T-helper 17 cell (primary cell): Measurements from ENCODE around the gene WWOX. TPM values are rescaled to one million over a fixed set of nuclear protein-coding genes. Genes with fewer than 3 reads are reported as not detected.

Source experiments
- ATAC-seq: fragments of 150-1000 bp; cut with Tn5 transposase; 2 replicates; pipeline ENCODE4 v1.10.0; 2021; ENCODE audit warnings: mild to moderate bottlenecking, moderate library complexity
- DNase-seq, 3 donors: peaks; one replicate each; pipeline versions ENCODE4 v3.0.0 to v3.0.0-alpha.2; 2020 to 2021
- H3K9me3 ChIP-seq: one replicate; pipeline ENCODE4 v1.7.0; 2013; ENCODE audit warnings: low read length, mild to moderate bottlenecking; ENCODE audit not compliant: control insufficient read depth, poor library complexity, severe bottlenecking
- H3K27ac Mint-ChIP-seq: one replicate; pipeline ENCODE4 v1.8.0; 2022; ENCODE audit warnings: mild to moderate bottlenecking, moderate library complexity, mixed read lengths
- H3K27me3 Mint-ChIP-seq: one replicate; pipeline ENCODE4 v1.8.0; 2022; ENCODE audit warnings: mixed read lengths
- H3K36me3 Mint-ChIP-seq: one replicate; pipeline ENCODE4 v1.8.0; 2022; ENCODE audit warnings: low read depth, mixed read lengths
- H3K4me1 Mint-ChIP-seq: one replicate; pipeline ENCODE4 v1.8.0; 2022; ENCODE audit warnings: mild to moderate bottlenecking, mixed read lengths
- H3K4me3 Mint-ChIP-seq: one replicate; pipeline ENCODE4 v1.8.0; 2022; ENCODE audit warnings: mild to moderate bottlenecking, moderate library complexity, mixed read lengths
- total RNA-seq, 4 donors: library from RNA in 2 of 4; stranded (reverse) in 2 of 4; gene quantifications; one replicate each; pipeline ENCODE4 v1.2.3 and lab custom pipeline; 2022 to 2026

WWOX gene
- total RNA-seq, 2 donors from 2014 or later = 26.8 to 29.7 TPM

DNA sequence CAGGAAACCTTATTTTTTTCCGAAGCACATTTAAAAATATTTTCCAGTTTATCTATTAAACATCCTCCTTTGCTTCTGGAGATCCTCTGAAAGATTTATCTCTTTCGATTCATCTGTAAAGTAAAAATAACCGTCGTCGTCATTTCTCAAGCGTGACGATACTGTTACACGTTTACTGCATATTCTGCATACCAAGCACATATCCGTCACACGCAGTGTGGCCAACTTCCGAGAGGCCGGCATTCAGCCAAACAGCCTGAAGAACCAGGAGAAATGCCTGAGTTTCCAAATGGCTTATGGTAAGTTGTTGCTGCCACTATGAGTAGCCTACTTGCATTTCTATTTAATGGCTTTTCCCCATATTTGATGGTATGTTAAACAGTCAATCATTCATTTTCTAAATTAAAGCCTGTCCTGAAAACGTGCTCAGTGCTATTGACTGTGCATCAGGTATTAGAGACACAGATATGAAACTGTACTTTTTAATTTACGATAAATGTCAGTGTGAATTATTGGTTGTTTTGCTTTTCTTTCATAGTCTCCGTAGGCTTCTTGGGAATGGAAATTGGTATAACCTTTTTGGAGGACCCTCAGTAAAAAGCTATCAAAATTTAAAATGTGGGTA, 275.7 kb downstream of the WWOX start:
- H3K4me1 Mint-ChIP-seq = no peaks in the 10 kb centered on the region
- H3K9me3 ChIP-seq = no peaks in the 10 kb centered on the region
- H3K27ac Mint-ChIP-seq = no peak overlapping the region
- H3K36me3 Mint-ChIP-seq = no peaks in the 10 kb centered on the region
- no peak for DNase-seq
- H3K4me3 Mint-ChIP-seq = no peak overlapping the region
- no peaks in the 10 kb centered on the region for H3K27me3 Mint-ChIP-seq
- ATAC-seq = no peak

DNA sequence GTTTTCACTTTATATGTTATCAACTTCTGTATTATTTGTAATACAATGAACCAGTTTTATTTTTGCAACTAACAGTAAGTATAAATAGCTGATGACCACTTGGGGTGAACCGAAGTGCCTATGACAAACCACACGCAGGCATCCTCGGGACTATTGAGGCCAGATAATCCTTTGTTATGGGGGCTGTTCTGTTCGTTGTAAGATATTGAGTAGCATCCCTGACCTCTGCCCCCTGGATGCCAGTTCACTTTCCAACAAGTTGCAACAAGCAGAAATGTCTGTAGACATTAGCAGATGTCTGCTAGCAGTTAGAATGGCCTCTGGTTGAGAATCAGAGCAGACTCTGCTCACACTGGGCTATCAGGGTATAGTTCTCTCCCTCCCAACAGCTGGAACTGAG, 277.0 kb downstream of the WWOX start:
- no peaks in the 10 kb centered on the region for H3K9me3 ChIP-seq
- no peak overlapping the region for H3K4me3 Mint-ChIP-seq
- peaks cover 2% of the 10 kb centered on the region for H3K4me1 Mint-ChIP-seq
- DNase-seq = no peak
- H3K27me3 Mint-ChIP-seq = no peaks in the 10 kb centered on the region
- ATAC-seq = no peak
- no peaks in the 10 kb centered on the region for H3K36me3 Mint-ChIP-seq
- no peak overlapping the region for H3K27ac Mint-ChIP-seq

DNA sequence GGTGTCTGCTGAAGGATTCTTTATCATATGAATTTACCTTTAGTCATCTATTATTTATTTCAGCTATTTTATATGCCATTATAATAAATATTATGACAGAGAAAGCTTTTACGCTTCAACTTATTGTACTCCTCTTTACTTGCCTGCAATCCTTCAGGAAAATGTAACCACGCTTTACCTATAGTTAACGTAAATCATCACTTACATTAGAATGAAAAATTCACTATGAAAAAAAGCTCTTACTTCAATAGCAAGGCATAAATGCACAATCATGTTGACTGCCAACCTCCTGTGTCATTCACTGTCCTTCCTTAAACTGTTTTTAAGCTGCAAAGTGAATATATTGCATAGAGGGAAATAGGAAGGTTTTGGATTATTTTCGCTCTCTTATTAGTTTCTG, 277.9 kb downstream of the WWOX start:
- H3K9me3 ChIP-seq = no peaks in the 10 kb centered on the region
- H3K4me3 Mint-ChIP-seq = no peak overlapping the region
- H3K36me3 Mint-ChIP-seq = no peaks in the 10 kb centered on the region
- H3K27ac Mint-ChIP-seq = no peak overlapping the region
- DNase-seq = no peak
- H3K4me1 Mint-ChIP-seq = peaks cover 2% of the 10 kb centered on the region
- no peak for ATAC-seq
- no peaks in the 10 kb centered on the region for H3K27me3 Mint-ChIP-seq

DNA sequence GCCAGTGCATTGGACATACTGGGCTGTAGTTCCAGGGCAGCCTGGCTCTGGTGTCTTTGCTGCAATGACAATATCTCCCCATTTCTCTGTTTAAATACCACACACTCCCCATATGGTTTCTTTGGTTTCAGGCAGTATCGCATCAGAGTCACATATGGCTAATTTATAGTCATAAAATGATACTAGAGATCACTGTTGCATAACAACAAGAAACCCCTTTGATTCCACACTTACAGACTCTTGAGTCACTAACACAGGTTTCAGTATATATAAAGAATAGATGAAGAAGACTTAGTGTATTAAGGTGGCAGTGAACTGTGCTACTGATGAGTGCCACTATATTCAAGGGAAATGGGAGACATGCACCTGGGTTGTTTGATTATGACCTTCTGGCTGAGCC, 281.6 kb downstream of the WWOX start:
- H3K36me3 Mint-ChIP-seq = no peaks in the 10 kb centered on the region
- ATAC-seq = no peak

DNA sequence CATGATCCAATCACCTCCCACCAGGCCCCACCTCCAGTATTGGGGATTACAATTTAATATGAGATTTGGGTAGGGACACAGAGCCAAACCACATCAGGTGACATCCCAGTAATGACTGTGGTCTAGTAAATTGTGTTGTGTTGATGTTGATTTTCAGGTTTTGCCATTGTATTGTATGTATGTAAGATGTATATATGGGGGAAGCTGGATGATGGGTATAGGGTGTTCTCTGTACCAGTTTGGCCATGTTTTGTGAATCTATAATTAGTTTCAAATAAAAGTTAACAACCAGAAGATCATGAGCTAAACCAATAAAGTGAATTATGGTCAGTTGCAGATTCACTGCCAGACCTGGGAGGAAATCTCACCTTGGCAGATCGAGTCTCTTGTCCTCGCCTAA, 283.7 kb downstream of the WWOX start:
- no peak overlapping the region for H3K27ac Mint-ChIP-seq
- DNase-seq (no peak), ATAC-seq (no peak)
- peaks cover 6% of the 10 kb centered on the region for H3K36me3 Mint-ChIP-seq
- H3K9me3 ChIP-seq = no peaks in the 10 kb centered on the region
- H3K4me1 Mint-ChIP-seq = peaks cover 2% of the 10 kb centered on the region
- H3K27me3 Mint-ChIP-seq = no peaks in the 10 kb centered on the region
- H3K4me3 Mint-ChIP-seq = no peak overlapping the region

More for the DNA sequence above, 281.6 kb downstream of the WWOX start:
- DNase-seq = no peak
- Mint-ChIP-seq H3K4me1 (peaks cover 2% of the 10 kb centered on the region), H3K27ac (no peak overlapping the region), H3K4me3 (no peak overlapping the region), H3K27me3 (no peaks in the 10 kb centered on the region)
- H3K9me3 ChIP-seq = no peaks in the 10 kb centered on the region

DNA sequence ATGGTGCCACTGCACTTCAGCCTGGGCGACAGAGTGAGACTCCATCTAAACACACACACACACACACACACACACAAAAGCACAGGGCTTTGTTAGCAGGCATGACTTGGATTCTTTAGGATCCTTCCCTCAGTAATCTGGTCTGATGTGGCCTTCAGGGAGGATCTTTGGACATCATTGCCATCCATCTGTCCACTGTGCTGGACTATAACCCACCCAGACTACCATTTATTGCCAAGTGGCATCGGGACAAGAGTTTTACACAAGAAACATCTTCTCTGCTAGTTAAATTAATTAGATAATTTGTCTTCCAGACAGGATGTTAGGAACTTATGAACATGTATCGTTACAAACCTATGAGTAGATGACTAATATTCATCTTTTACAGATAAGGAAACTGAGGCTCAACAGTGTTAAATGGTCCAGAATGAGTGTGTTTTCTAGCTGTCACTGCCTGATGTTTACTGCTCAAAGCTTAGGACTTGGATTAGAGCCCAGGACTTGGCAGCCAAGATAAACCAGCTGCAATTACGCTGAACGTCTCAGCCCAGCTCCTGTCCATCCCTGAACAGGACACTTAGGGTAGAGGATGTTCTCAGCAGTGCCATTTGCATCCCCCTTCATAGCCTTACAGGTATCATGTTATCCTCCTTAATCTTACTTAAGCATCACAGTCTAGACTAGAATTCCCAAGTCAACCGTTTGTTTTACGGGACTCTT, 285.8 kb downstream of the WWOX start:
- H3K9me3 ChIP-seq = no peaks in the 10 kb centered on the region
- Mint-ChIP-seq H3K27me3 (no peaks in the 10 kb centered on the region), H3K4me3 (no peak overlapping the region), H3K36me3 (peaks cover 8% of the 10 kb centered on the region), H3K4me1 (peaks cover 2% of the 10 kb centered on the region), H3K27ac (no peak overlapping the region)
- ATAC-seq (no peak), DNase-seq (no peak)

DNA sequence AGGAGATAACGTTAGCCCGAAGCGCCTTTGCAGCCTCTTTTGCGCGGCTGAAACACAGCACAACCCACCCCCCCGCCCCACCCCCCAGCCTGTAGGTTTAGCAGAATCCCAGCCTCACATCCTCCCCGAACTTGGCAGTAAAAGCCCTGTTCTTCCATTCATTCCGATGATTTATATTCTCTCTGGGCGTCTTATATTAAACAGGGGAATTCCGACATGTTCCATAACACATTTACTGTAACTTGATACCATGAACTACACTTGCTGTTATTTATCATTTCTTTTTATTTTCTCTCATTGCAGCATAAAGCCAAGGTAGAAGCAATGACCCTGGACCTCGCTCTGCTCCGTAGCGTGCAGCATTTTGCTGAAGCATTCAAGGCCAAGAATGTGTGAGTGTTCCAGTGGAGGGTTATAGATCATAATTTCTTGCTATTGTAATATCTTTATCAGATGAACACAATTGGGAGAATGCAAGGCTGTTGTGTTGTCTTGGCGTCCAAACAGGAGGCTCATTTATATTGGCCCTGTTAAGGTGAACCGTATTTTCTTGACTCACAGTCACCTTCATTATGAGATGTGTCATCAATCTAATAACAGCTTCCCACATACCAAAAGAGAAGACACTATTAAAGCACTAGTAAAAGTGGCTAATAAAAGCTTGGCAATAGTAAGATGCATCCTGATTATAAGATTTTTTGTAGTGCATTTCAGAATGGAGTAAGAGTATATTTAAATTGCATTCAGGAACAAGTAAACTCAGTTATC, 287.3 kb downstream of the WWOX start:
- H3K27me3 Mint-ChIP-seq = no peaks in the 10 kb centered on the region
- no peak overlapping the region for H3K27ac Mint-ChIP-seq
- DNase-seq (no peak), ATAC-seq (no peak)
- H3K36me3 Mint-ChIP-seq = peaks cover 8% of the 10 kb centered on the region
- no peaks in the 10 kb centered on the region for H3K9me3 ChIP-seq
- H3K4me1 Mint-ChIP-seq = no peaks in the 10 kb centered on the region
- no peak overlapping the region for H3K4me3 Mint-ChIP-seq

DNA sequence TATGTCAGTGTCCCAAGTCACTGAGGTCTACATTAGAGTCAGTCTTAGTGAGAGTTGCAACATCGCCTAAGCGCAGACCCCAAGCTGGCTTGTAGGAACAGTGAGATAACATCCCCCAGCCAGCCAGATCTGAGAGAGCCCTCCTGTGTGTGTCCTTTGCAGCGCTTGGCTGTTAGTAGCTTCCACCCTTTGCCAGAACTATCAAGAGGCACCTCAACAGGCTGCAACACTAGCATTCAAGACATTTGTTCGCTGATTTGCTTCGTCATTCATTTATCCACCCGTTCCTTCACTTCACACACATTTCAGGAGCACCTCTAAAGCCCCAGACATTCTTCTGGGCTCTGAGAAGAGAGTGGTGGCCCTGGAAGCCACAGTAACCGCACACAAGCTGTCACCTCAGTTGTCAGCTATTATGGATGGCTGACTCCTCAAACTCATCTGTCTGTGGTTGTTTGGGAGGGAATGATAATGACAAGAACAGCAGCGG, 289.6 kb downstream of the WWOX start:
- peaks cover 8% of the 10 kb centered on the region for H3K36me3 Mint-ChIP-seq
- no peak overlapping the region for H3K4me3 Mint-ChIP-seq
- DNase-seq (no peak), ATAC-seq (no peak)
- no peak overlapping the region for H3K27ac Mint-ChIP-seq
- H3K9me3 ChIP-seq = no peaks in the 10 kb centered on the region
- H3K4me1 Mint-ChIP-seq = no peaks in the 10 kb centered on the region
- no peaks in the 10 kb centered on the region for H3K27me3 Mint-ChIP-seq

DNA sequence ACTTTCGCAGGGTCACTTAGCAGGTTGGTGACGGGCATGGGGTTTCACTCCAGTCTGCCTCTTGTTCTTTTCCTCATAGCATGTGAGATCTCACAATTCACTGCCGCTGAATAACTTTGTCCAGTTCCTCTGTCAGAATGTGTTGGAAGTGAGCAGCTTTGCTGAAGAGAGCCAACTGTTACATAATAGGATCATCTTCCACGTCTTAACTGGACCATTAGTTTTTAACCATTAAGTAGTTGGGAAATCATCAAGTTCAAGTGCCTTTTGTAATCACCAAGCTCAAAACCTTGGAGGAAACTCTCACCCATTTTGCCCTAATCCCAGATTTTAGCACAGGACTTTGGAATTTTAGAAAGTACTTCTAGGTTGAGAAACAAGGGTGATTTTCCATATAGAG, 290.6 kb downstream of the WWOX start:
- H3K4me3 Mint-ChIP-seq = no peak overlapping the region
- H3K27ac Mint-ChIP-seq = no peak overlapping the region
- DNase-seq = no peak
- peaks cover 8% of the 10 kb centered on the region for H3K36me3 Mint-ChIP-seq
- no peaks in the 10 kb centered on the region for H3K9me3 ChIP-seq
- no peaks in the 10 kb centered on the region for H3K4me1 Mint-ChIP-seq
- no peak for ATAC-seq
- no peaks in the 10 kb centered on the region for H3K27me3 Mint-ChIP-seq

DNA sequence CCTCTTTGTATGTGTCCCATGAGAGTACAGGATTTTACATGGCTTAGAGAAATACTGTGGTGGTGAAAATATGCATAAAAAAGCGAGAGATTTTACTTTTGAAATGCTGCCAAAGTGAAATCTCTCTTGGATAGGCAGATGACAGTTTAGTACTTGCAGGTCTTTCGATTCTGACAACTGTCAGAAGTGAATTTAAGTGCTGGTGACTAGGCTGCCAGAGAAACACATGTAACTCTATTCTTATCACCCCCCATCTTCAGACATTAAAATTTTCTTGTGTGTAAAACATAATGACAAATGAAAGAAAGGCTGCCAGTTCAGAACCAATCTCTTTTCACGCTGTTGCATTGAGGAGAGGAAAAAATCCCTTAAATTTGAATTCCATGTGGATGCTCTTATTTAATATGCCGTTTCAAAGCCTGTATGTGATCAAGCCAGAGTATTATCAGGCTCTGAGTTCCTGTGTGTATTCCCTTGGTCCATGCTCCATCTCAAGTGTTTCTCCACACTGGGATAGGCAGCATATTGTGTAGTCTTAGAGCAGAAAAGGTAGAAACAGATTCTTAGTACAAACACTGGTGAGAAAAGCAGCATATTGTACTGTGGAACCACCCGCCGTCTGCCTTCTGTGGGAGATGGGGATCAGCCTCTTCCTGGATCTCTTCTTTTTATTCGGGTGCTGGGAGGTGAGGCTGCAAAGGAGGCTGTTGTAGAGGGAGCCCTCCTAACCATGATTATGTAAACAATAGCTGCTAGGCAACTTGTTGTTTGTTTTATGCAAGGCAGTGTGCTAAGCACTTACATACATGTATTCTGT, 291.3 kb downstream of the WWOX start:
- ATAC-seq = no peak

DNA sequence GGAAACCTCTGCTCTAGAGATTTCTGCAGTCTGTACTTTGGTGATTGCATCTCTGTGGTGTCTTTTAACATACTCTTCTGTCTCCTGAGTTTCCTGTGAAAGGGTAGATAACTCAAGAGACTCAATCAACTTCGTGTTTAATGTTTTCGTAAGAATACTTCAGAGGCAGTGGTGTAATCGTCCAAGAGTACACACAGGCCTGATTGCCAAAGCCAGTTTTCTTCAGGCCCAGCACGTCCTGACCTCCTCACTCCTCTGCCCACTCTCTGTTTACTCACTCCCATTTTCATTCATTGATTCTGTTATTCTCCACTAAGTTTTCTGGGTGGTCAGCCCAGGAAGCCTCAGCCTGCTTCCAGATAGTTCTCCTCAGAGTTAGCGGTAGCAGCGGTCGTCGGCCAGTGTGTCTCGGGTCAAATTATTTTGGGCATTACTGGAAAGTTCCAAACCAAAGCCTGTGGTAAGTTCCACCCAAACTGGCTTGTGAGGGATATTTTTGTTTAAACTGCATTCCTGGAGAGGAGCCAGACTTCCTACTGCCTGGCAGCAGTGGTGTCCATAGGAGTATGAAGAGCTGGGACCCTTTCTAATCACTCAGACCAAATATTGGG, 293.2 kb downstream of the WWOX start:
- no peak overlapping the region for H3K4me3 Mint-ChIP-seq

More for the DNA sequence above, 291.3 kb downstream of the WWOX start:
- H3K4me1 Mint-ChIP-seq = no peaks in the 10 kb centered on the region
- DNase-seq = no peak
- H3K27ac Mint-ChIP-seq = no peak overlapping the region
- no peaks in the 10 kb centered on the region for H3K27me3 Mint-ChIP-seq
- H3K36me3 Mint-ChIP-seq = peaks cover 10% of the 10 kb centered on the region
- no peaks in the 10 kb centered on the region for H3K9me3 ChIP-seq
- H3K4me3 Mint-ChIP-seq = no peak overlapping the region

DNA sequence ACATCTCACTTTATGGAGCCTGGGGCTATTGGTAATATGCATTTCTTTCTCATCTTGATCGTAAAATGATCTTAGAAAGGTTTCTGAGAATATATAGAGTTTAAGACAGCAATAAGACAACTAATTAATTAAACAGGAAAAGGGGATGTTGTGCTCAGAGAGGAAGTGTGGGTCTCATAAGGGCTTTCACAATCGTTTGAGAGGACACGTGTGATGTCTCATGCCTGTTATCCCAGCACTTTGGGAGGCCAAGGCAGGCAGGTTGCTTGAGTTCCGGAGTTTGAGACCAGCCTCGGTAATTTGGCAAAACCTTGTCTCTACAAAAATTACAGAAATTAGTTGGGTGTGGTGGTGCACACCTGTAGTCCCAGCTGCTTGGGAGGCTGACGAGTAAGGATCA, 295.6 kb downstream of the WWOX start:
- H3K4me1 Mint-ChIP-seq = no peaks in the 10 kb centered on the region
- H3K9me3 ChIP-seq = no peaks in the 10 kb centered on the region
- peaks cover 3% of the 10 kb centered on the region for H3K36me3 Mint-ChIP-seq
- H3K27ac Mint-ChIP-seq = no peak overlapping the region
- no peak overlapping the region for H3K4me3 Mint-ChIP-seq
- no peaks in the 10 kb centered on the region for H3K27me3 Mint-ChIP-seq
- no peak for DNase-seq
- no peak for ATAC-seq

More for the DNA sequence above, 293.2 kb downstream of the WWOX start:
- Mint-ChIP-seq H3K27ac (no peak overlapping the region), H3K27me3 (no peaks in the 10 kb centered on the region), H3K36me3 (peaks cover 4% of the 10 kb centered on the region), H3K4me1 (no peaks in the 10 kb centered on the region)
- DNase-seq = no peak
- ATAC-seq = no peak
- no peaks in the 10 kb centered on the region for H3K9me3 ChIP-seq
